Measurements from ENCODE around the gene NFE2L2. TPM values are rescaled to one million over a fixed set of nuclear protein-coding genes. Genes with fewer than 3 reads are reported as not detected.
"Not testable (repeated sequence)": the region's sequence is repeated elsewhere in the genome, so short reads cannot be mapped to it uniquely, and the experiment has no call there.

Gene NFE2L2
- total and polyA plus RNA-seq, 7 experiments from 2014 or later, result 58.9 to 99.6 (median 74.7) TPM

DNA sequence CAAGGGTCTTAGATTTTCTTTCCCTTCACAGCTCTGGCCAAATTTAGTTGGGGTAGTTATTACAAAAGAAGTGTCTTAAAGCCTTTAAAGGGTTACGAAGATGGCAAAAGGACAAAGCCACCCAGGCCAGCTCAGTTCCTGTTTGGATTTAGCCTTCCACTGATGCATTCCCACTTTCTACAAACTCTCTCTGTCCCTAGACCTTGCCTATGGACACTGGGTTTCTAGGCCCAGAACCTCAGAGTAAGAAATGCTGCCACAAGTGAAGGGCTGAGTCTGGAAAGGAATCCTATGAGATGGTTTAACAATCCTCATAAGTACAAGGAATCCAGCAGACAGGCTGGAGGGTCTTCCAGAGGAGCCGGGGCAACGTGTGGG is 13.4 kb downstream of the NFE2L2 start:
- Mint-ChIP-seq H3K27me3 (no peaks in the 10 kb centered on the region), H3K36me3 (peaks cover 6 to 26% (median 18%) of the 10 kb centered on the region in 5 donors), H3K4me1 (peaks cover 62 to 97% (median 90%) of the 10 kb centered on the region in 7 donors), H3K27ac (peak overlapping the region; percentile 83 to 99 (median 91)), H3K9me3 (peaks cover 0 to 1% (median 0%) of the 10 kb centered on the region in 11 donors), H3K4me3 (peak overlapping the region; percentile 14 to 92 (median 48))
- Histone ChIP-seq H3K27me3 (ENCODE audit: control insufficient read depth in 2 of 2, insufficient read depth in 2 of 2, low read length in 2 of 2) (no peaks in the 10 kb centered on the region), H3K4me1 (ENCODE audit: control insufficient read depth in 2 of 2, insufficient read depth in 2 of 2, low read length in 2 of 2) (peaks cover 31 to 67% of the 10 kb centered on the region in 2 donors), H3K9me3 (ENCODE audit: control insufficient read depth in 2 of 3, low read length in 3 of 3) (no peaks in the 10 kb centered on the region), H3K27ac (ENCODE audit: low read depth, low read length) (peak overlapping the region; percentile 47), H3K4me3 (ENCODE audit: low read length) (no peak overlapping the region), H3K36me3 (ENCODE audit: control insufficient read depth in 2 of 3, insufficient read depth in 3 of 3, low read length in 3 of 3) (peaks cover 0 to 5% (median 4%) of the 10 kb centered on the region in 3 experiments)
- ATAC-seq, result no peak
- intact Hi-C loops (cut with micrococcal nuclease), result no loop called here
- CTCF ChIA-PET, result interaction anchor here (0.6 kb wide), 1 partner anchor 84 kb away, joined by 3 read pairs; no protein-coding TSS in a partner anchor
- POLR2A ChIA-PET, result interaction anchor here (0.8 to 2.6 kb wide), 3 partner anchors 11 to 96 kb away, joined by 3 to 15 read pairs (median 4); partner anchors contain the start of gene NFE2L2
- DNase-seq, result no peak

DNA sequence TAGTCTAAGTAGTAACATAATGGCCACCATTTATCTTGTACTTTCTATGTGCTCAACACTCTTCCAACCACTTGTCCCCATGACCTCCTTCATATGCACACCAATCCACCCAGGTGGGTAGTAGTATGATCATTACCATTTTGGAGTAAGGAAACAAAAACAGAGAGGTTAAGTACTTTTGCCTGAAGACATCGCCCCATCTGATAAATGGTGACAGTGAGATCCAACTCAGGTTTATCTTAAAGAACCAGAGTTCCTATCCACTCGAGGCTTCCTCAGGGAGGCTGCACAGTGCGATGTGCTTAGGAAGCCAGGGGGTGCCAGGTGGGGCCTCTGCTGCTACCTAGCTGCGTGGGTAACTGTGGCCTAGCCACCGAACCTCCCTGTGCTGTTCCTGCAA is 14.1 kb downstream of the NFE2L2 start:
- Mint-ChIP-seq H3K4me1 (peaks cover 62 to 97% (median 88%) of the 10 kb centered on the region in 7 donors), H3K27ac (peak overlapping the region; percentile 58 to 99 (median 93)), H3K9me3 (peaks cover 0 to 1% (median 0%) of the 10 kb centered on the region in 11 donors), H3K36me3 (peaks cover 6 to 26% (median 18%) of the 10 kb centered on the region in 5 donors), H3K27me3 (no peaks in the 10 kb centered on the region), H3K4me3 (peak overlapping the region in 8 of 10 donors; percentile 9 to 92 (median 38))
- peaks cover 0 to 5% (median 4%) of the 10 kb centered on the region in 3 experiments for H3K36me3 ChIP-seq (ENCODE audit: control insufficient read depth in 2 of 3, insufficient read depth in 3 of 3, low read length in 3 of 3)
- ChIA-PET CTCF (no interaction called here), POLR2A (interaction anchor here (1.4 to 2.6 kb wide), 2 partner anchors 10 to 14 kb away, joined by 4 to 15 read pairs; partner anchors contain the start of gene NFE2L2)
- peaks cover 25 to 60% of the 10 kb centered on the region in 2 donors for H3K4me1 ChIP-seq (ENCODE audit: control insufficient read depth in 2 of 2, insufficient read depth in 2 of 2, low read length in 2 of 2)
- ATAC-seq, result no peak
- H3K27ac ChIP-seq (ENCODE audit: low read depth, low read length), result peak overlapping the region; percentile 3
- no peaks in the 10 kb centered on the region for H3K9me3 ChIP-seq (ENCODE audit: control insufficient read depth in 2 of 3, low read length in 3 of 3)
- no peaks in the 10 kb centered on the region for H3K27me3 ChIP-seq (ENCODE audit: control insufficient read depth in 2 of 2, insufficient read depth in 2 of 2, low read length in 2 of 2)
- H3K4me3 ChIP-seq (ENCODE audit: low read length), result no peak overlapping the region
- DNase-seq, result no peak
- intact Hi-C loops (cut with micrococcal nuclease), result loop anchor here in 1 of 2 donors (1.0 kb wide), 1 partner anchor 9 kb away; no protein-coding TSS in a partner anchor

DNA sequence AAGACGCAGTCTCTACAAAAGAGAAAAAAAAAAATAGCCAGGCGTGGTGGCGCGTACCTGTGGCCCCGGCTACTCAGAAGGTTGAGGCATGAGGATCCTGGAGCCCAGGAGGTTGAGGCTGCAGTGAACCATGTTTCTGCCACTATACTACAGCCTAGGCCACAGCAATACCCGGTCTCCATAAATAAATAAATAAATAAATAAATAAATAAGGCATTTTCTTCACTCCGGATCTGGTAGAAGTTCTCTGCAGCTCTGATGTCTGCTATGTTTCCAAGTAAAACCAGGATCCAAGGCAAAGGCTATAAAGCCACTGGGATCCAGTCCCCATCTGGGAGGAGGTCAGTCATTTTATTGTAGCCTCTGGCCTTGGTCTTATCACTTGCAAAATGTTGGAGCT is 15.5 kb downstream of the NFE2L2 start:
- peaks cover 0 to 1% (median 0%) of the 10 kb centered on the region in 11 donors for H3K9me3 Mint-ChIP-seq
- POLR2A ChIA-PET, result interaction anchor here (0.6 to 2.6 kb wide), 3 partner anchors 11 to 17 kb away, joined by 3 to 15 read pairs (median 4); partner anchors contain the start of gene NFE2L2
- no peak for ATAC-seq
- H3K27me3 Mint-ChIP-seq, result no peaks in the 10 kb centered on the region
- intact Hi-C loops (cut with micrococcal nuclease), result loop anchor here in 1 of 2 donors (2.0 kb wide), 1 partner anchor 14 kb away; no protein-coding TSS in a partner anchor
- H3K27ac Mint-ChIP-seq, result peak overlapping the region in 6 of 9 donors; percentile 46 to 81 (median 74)
- Histone ChIP-seq H3K27me3 (ENCODE audit: control insufficient read depth in 2 of 2, insufficient read depth in 2 of 2, low read length in 2 of 2) (no peaks in the 10 kb centered on the region), H3K9me3 (ENCODE audit: control insufficient read depth in 2 of 3, low read length in 3 of 3) (no peaks in the 10 kb centered on the region), H3K4me1 (ENCODE audit: control insufficient read depth in 2 of 2, insufficient read depth in 2 of 2, low read length in 2 of 2) (peaks cover 19 to 55% of the 10 kb centered on the region in 2 donors), H3K27ac (ENCODE audit: low read depth, low read length) (no peak overlapping the region), H3K4me3 (ENCODE audit: low read length) (no peak overlapping the region), H3K36me3 (ENCODE audit: control insufficient read depth in 2 of 3, insufficient read depth in 3 of 3, low read length in 3 of 3) (peaks cover 0 to 5% (median 4%) of the 10 kb centered on the region in 3 experiments)
- no peak for DNase-seq
- peaks cover 6 to 29% (median 21%) of the 10 kb centered on the region in 5 donors for H3K36me3 Mint-ChIP-seq
- peak overlapping the region in 2 of 10 donors; percentile 27 to 45 for H3K4me3 Mint-ChIP-seq
- CTCF ChIA-PET, result interaction anchor here (0.7 to 1.1 kb wide), 2 partner anchors 12 to 14 kb away, joined by 3 read pairs; no protein-coding TSS in a partner anchor
- peaks cover 57 to 97% (median 88%) of the 10 kb centered on the region in 7 donors for H3K4me1 Mint-ChIP-seq

DNA sequence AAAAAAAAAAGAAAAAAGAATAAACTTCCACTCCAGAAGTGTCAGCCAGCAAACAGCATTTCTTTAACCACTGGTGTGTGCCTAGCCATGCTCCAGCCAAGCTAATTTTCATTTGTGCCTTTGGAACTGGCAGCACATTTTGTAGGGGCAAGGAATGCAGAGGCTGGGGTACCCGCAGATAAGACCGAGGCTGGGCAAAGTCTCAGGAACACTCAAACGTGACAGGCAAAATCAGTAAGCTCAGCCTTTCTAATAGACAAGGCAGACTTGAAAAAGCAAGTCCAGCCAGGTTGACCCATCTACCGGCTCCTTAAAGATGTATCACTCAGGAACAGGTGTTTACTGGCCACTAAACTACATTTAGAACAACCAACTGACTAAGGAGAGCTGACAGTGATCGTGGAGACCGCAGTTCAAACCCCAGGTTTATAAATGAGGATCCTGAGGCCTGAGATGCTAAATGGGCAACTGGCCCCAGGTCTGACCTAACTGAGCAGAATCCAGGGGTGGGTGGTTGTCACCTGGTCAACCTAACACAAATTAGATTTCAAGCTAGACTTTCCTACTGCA is 16.7 kb downstream of the NFE2L2 start:
- POLR2A ChIA-PET, result interaction anchor here (0.6 to 1.0 kb wide), 3 partner anchors 9 to 46 kb away, joined by 3 to 7 read pairs (median 3); no protein-coding TSS in a partner anchor
- Mint-ChIP-seq H3K27ac (peak overlapping the region in 7 of 9 donors; percentile 31 to 76 (median 56)), H3K4me1 (peaks cover 55 to 95% (median 86%) of the 10 kb centered on the region in 7 donors), H3K9me3 (peaks cover 0 to 1% (median 0%) of the 10 kb centered on the region in 11 donors), H3K4me3 (peak overlapping the region in 1 of 10 donors; percentile 19), H3K27me3 (no peaks in the 10 kb centered on the region), H3K36me3 (peaks cover under 1 to 24% (median 19%) of the 10 kb centered on the region in 5 donors)
- Histone ChIP-seq H3K4me3 (ENCODE audit: low read length) (no peak overlapping the region), H3K9me3 (ENCODE audit: control insufficient read depth in 2 of 3, low read length in 3 of 3) (no peaks in the 10 kb centered on the region), H3K4me1 (ENCODE audit: control insufficient read depth in 2 of 2, insufficient read depth in 2 of 2, low read length in 2 of 2) (peaks cover 10 to 50% of the 10 kb centered on the region in 2 donors), H3K27ac (ENCODE audit: low read depth, low read length) (peak overlapping the region; percentile 29), H3K36me3 (ENCODE audit: control insufficient read depth in 2 of 3, insufficient read depth in 3 of 3, low read length in 3 of 3) (peaks cover 0 to 5% (median 4%) of the 10 kb centered on the region in 3 experiments), H3K27me3 (ENCODE audit: control insufficient read depth in 2 of 2, insufficient read depth in 2 of 2, low read length in 2 of 2) (no peaks in the 10 kb centered on the region)
- CTCF ChIA-PET, result interaction anchor here (0.6 to 1.1 kb wide), 2 partner anchors 13 to 120 kb away, joined by 3 to 4 read pairs; no protein-coding TSS in a partner anchor
- ATAC-seq (no peak), DNase-seq (no peak)
- intact Hi-C loops (cut with micrococcal nuclease), result loop anchor here in 1 of 2 donors (2.0 kb wide), 1 partner anchor 15 kb away; no protein-coding TSS in a partner anchor

DNA sequence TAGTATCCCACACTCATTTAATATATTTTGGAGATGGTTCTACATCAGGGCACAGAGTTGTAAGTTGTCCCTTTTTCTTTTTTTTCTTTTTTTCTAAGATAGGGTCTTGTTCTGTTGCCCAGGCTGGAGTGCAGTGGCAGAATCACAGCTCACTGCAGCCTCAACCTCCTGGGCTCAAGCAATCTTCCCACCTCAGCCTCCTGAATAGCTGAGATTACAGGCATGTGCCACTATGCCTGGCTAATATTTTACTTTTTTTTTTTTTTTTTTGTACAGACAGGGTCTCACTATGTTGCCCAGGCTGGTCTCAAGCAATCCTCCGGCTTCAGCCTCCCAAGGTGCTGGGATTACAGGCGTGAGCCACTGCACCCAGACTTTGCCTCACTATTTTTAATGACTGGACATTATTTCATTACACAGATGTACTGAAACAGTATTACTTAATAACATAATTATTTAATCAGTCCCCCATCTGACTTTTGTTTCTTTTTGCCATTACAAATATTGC is 17.9 kb downstream of the NFE2L2 start:
- POLR2A ChIA-PET, result interaction anchor here (0.9 to 1.5 kb wide), 2 partner anchors 9 to 17 kb away, joined by 3 to 13 read pairs; no protein-coding TSS in a partner anchor
- H3K27ac ChIP-seq (ENCODE audit: low read depth, low read length); H3K36me3 ChIP-seq (ENCODE audit: control insufficient read depth in 2 of 3, insufficient read depth in 3 of 3, low read length in 3 of 3); H3K9me3 Mint-ChIP-seq; H3K4me3 ChIP-seq (ENCODE audit: low read length); H3K27me3 Mint-ChIP-seq; H3K27me3 ChIP-seq (ENCODE audit: control insufficient read depth in 2 of 2, insufficient read depth in 2 of 2, low read length in 2 of 2); DNase-seq; intact Hi-C loops (cut with micrococcal nuclease); ATAC-seq; H3K9me3 ChIP-seq (ENCODE audit: control insufficient read depth in 2 of 3, low read length in 3 of 3): not testable (repeated sequence)
- H3K4me3 Mint-ChIP-seq, result peak overlapping the region in 5 of 10 donors; percentile 14 to 56 (median 34)
- H3K27ac Mint-ChIP-seq, result peak overlapping the region in 8 of 9 donors; percentile 13 to 83 (median 70)
- peaks cover 12 to 50% of the 10 kb centered on the region in 2 donors for H3K4me1 ChIP-seq (ENCODE audit: control insufficient read depth in 2 of 2, insufficient read depth in 2 of 2, low read length in 2 of 2)
- H3K4me1 Mint-ChIP-seq, result peaks cover 56 to 95% (median 87%) of the 10 kb centered on the region in 7 donors
- H3K36me3 Mint-ChIP-seq, result peaks cover 0 to 24% (median 18%) of the 10 kb centered on the region in 5 donors
- CTCF ChIA-PET, result interaction anchor here (1.2 kb wide), 1 partner anchor 19 kb away, joined by 3 read pairs; no protein-coding TSS in a partner anchor

DNA sequence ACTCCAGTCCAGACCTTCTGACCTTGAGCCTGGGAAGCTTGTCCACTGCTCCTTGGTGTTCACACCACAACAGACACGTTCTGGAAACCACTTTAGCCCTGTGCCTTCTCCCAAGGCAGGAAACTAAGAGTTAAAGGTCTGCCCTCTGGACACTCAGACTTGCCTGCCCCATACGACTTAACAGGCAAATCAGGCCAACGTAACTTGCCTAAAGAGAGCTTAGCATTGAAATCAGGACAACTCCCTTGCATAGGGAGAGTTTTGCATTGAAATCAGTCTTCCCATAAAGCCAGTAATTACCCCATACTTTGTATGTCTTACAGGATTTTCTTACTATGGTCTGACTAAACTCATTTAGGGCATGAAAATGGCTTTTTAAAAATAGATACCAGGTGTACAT is 18.5 kb downstream of the NFE2L2 start:
- Histone ChIP-seq H3K36me3 (ENCODE audit: control insufficient read depth in 2 of 3, insufficient read depth in 3 of 3, low read length in 3 of 3) (peaks cover 0 to 5% (median 4%) of the 10 kb centered on the region in 3 experiments), H3K27me3 (ENCODE audit: control insufficient read depth in 2 of 2, insufficient read depth in 2 of 2, low read length in 2 of 2) (no peaks in the 10 kb centered on the region), H3K27ac (ENCODE audit: low read depth, low read length) (no peak overlapping the region), H3K9me3 (ENCODE audit: control insufficient read depth in 2 of 3, low read length in 3 of 3) (no peaks in the 10 kb centered on the region), H3K4me3 (ENCODE audit: low read length) (no peak overlapping the region), H3K4me1 (ENCODE audit: control insufficient read depth in 2 of 2, insufficient read depth in 2 of 2, low read length in 2 of 2) (peaks cover 18 to 51% of the 10 kb centered on the region in 2 donors)
- H3K4me1 Mint-ChIP-seq, result peaks cover 56 to 95% (median 87%) of the 10 kb centered on the region in 7 donors
- H3K27ac Mint-ChIP-seq, result peak overlapping the region in 8 of 9 donors; percentile 49 to 91 (median 64)
- ChIA-PET POLR2A (interaction anchor here (0.9 to 1.5 kb wide), 2 partner anchors 8 to 17 kb away, joined by 3 to 13 read pairs; no protein-coding TSS in a partner anchor), CTCF (interaction anchor here (1.2 kb wide), 1 partner anchor 20 kb away, joined by 3 read pairs; no protein-coding TSS in a partner anchor)
- H3K9me3 Mint-ChIP-seq, result no peaks in the 10 kb centered on the region
- intact Hi-C loops (cut with micrococcal nuclease), result no loop called here
- H3K36me3 Mint-ChIP-seq, result peaks cover 0 to 19% (median 13%) of the 10 kb centered on the region in 5 donors
- DNase-seq, result no peak
- no peak for ATAC-seq
- H3K4me3 Mint-ChIP-seq, result peak overlapping the region in 2 of 10 donors; percentile 36 to 47
- no peaks in the 10 kb centered on the region for H3K27me3 Mint-ChIP-seq
